ENCODE data around the gene LAD1.

Gene LAD1

GRCh38 chr1:201385299-201385891, 13.7 kb downstream of the LAD1 start:
- DNase-seq (ENCODE audit: insufficient read length) (peak; percentile 71), FAIRE-seq (peak; percentile 94)
- TF ChIP-seq POLR2AphosphoS5 (IDR thresholded peaks at IDR 0.05; ENCODE audit: low read depth, low read length) (no peak), TAF1 (IDR thresholded peaks at IDR 0.05; ENCODE audit: borderline replicate concordance, low read depth, low read length) (no peak)

GRCh38 chr1:201384406-201384782, 14.7 kb downstream of the LAD1 start:
- DNase-seq (ENCODE audit: insufficient read length), result no peak

GRCh38 chr1:201383647-201384405, 15.3 kb downstream of the LAD1 start:
- DNase-seq (ENCODE audit: insufficient read length) (no peak), FAIRE-seq (no peak)
- TF ChIP-seq POLR2A (IDR thresholded peaks at IDR 0.05; ENCODE audit: low read depth, low read length) (no peak), TAF1 (IDR thresholded peaks at IDR 0.05; ENCODE audit: borderline replicate concordance, low read depth, low read length) (no peak), POLR2AphosphoS5 (IDR thresholded peaks at IDR 0.05; ENCODE audit: low read depth, low read length) (no peak)

More at GRCh38 chr1:201384406-201384782, 14.7 kb downstream of the LAD1 start:
- no peak for FAIRE-seq
- no peak for TF ChIP-seq POLR2A (IDR thresholded peaks at IDR 0.05; ENCODE audit: low read depth, low read length)
- no peak for TF ChIP-seq TAF1 (IDR thresholded peaks at IDR 0.05; ENCODE audit: borderline replicate concordance, low read depth, low read length)
- no peak for TF ChIP-seq POLR2AphosphoS5 (IDR thresholded peaks at IDR 0.05; ENCODE audit: low read depth, low read length)

GRCh38 chr1:201381130-201381529, 18.0 kb downstream of the LAD1 start:
- FAIRE-seq, result no peak

GRCh38 chr1:201379733-201380242, 19.3 kb downstream of the LAD1 start:
- no peak for FAIRE-seq

More at GRCh38 chr1:201381130-201381529, 18.0 kb downstream of the LAD1 start:
- no peak for DNase-seq (ENCODE audit: insufficient read length)
- TF ChIP-seq POLR2AphosphoS5 (IDR thresholded peaks at IDR 0.05; ENCODE audit: low read depth, low read length) (no peak), POLR2A (IDR thresholded peaks at IDR 0.05; ENCODE audit: low read depth, low read length) (no peak), TAF1 (IDR thresholded peaks at IDR 0.05; ENCODE audit: borderline replicate concordance, low read depth, low read length) (no peak)

GRCh38 chr1:201378804-201379203, 20.3 kb downstream of the LAD1 start:
- no peak for TF ChIP-seq POLR2A (IDR thresholded peaks at IDR 0.05; ENCODE audit: low read depth, low read length)
- no peak for TF ChIP-seq TAF1 (IDR thresholded peaks at IDR 0.05; ENCODE audit: borderline replicate concordance, low read depth, low read length)
- no peak for FAIRE-seq

More at GRCh38 chr1:201379733-201380242, 19.3 kb downstream of the LAD1 start:
- TF ChIP-seq POLR2AphosphoS5 (IDR thresholded peaks at IDR 0.05; ENCODE audit: low read depth, low read length), result no peak
- TF ChIP-seq TAF1 (IDR thresholded peaks at IDR 0.05; ENCODE audit: borderline replicate concordance, low read depth, low read length), result no peak
- TF ChIP-seq POLR2A (IDR thresholded peaks at IDR 0.05; ENCODE audit: low read depth, low read length), result no peak
- DNase-seq (ENCODE audit: insufficient read length), result no peak

GRCh38 chr1:201377611-201378092, 21.5 kb downstream of the LAD1 start, which contains the start of gene TNNT2:
TSS of gene TNNT2 (minus strand) at chr1:201377680. CDS start at chr1:201373254, 4,426 bp downstream.
- no peak for TF ChIP-seq POLR2AphosphoS5 (IDR thresholded peaks at IDR 0.05; ENCODE audit: low read depth, low read length)
- DNase-seq (ENCODE audit: insufficient read length), result no peak
- FAIRE-seq, result no peak

More at GRCh38 chr1:201378804-201379203, 20.3 kb downstream of the LAD1 start:
- DNase-seq (ENCODE audit: insufficient read length), result no peak

- DNase-seq (ENCODE audit: insufficient read length), result peak; percentile 70
- FAIRE-seq, result peak; percentile 77
Measured at GRCh38 chr1:201376464-201377374, 22.4 kb downstream of the LAD1 start.

GRCh38 chr1:201376107-201376463, 23.0 kb downstream of the LAD1 start:
- FAIRE-seq, result no peak

More at GRCh38 chr1:201376464-201377374, 22.4 kb downstream of the LAD1 start:
- TF ChIP-seq TAF1 (IDR thresholded peaks at IDR 0.05; ENCODE audit: borderline replicate concordance, low read depth, low read length), result no peak
- TF ChIP-seq POLR2A (IDR thresholded peaks at IDR 0.05; ENCODE audit: low read depth, low read length), result no peak
- TF ChIP-seq POLR2AphosphoS5 (IDR thresholded peaks at IDR 0.05; ENCODE audit: low read depth, low read length), result no peak

GRCh38 chr1:201375169-201375568, 24.0 kb downstream of the LAD1 start:
- TF ChIP-seq TAF1 (IDR thresholded peaks at IDR 0.05; ENCODE audit: borderline replicate concordance, low read depth, low read length) (no peak), POLR2AphosphoS5 (IDR thresholded peaks at IDR 0.05; ENCODE audit: low read depth, low read length) (no peak), POLR2A (IDR thresholded peaks at IDR 0.05; ENCODE audit: low read depth, low read length) (no peak)
- no peak for FAIRE-seq

More at GRCh38 chr1:201376107-201376463, 23.0 kb downstream of the LAD1 start:
- no peak for DNase-seq (ENCODE audit: insufficient read length)
- no peak for TF ChIP-seq TAF1 (IDR thresholded peaks at IDR 0.05; ENCODE audit: borderline replicate concordance, low read depth, low read length)
- no peak for TF ChIP-seq POLR2A (IDR thresholded peaks at IDR 0.05; ENCODE audit: low read depth, low read length)
- TF ChIP-seq POLR2AphosphoS5 (IDR thresholded peaks at IDR 0.05; ENCODE audit: low read depth, low read length), result no peak

GRCh38 chr1:201374364-201374763, 24.8 kb downstream of the LAD1 start:
- no peak for DNase-seq (ENCODE audit: insufficient read length)
- FAIRE-seq, result no peak
- TF ChIP-seq POLR2AphosphoS5 (IDR thresholded peaks at IDR 0.05; ENCODE audit: low read depth, low read length) (no peak), TAF1 (IDR thresholded peaks at IDR 0.05; ENCODE audit: borderline replicate concordance, low read depth, low read length) (no peak), POLR2A (IDR thresholded peaks at IDR 0.05; ENCODE audit: low read depth, low read length) (no peak)

More at GRCh38 chr1:201375169-201375568, 24.0 kb downstream of the LAD1 start:
- DNase-seq (ENCODE audit: insufficient read length), result no peak
